Brain microvascular endothelial cell (primary cell): Measurements from ENCODE around the gene TIAL1.
"Not testable (repeated sequence)": the region's sequence is repeated elsewhere in the genome, so short reads cannot be mapped to it uniquely, and the experiment has no call there.

Experiments
- DNase-seq: peaks from one replicate; pipeline ENCODE4 v3.0.0-alpha.2; 2020
- H3K27ac ChIP-seq: fragments of 250-450 bp; sonication (Bioruptor Pico); 2 replicates; pipeline ENCODE4 v1.5.1; 2020; ENCODE audit warnings: mild to moderate bottlenecking, moderate library complexity
- H3K27me3 ChIP-seq: fragments of 250-450 bp; sonication (Bioruptor Pico); replicated peaks from 2 replicates; pipeline ENCODE4 v1.5.1; 2020; ENCODE audit warnings: mild to moderate bottlenecking
- H3K36me3 ChIP-seq: fragments of 250-450 bp; sonication (Bioruptor Pico); replicated peaks from 2 replicates; pipeline ENCODE4 v1.5.1; 2020; ENCODE audit warnings: mild to moderate bottlenecking
- H3K4me3 ChIP-seq: 2 replicates; pipeline ENCODE4 v1.5.1; 2011; ENCODE audit warnings: low read depth, mild to moderate bottlenecking, control low read depth, low read length, moderate library complexity
- in situ Hi-C: cut with HindIII; loops from 2 replicates; pipeline ENCODE4 v1.10.0; 2017; ENCODE audit warnings: low sequenced_read_pairs, low pct_ligation_motif_present
- TF ChIP-seq, protein P1 (sequence below): IDR thresholded peaks from 2 replicates; pipeline ENCODE4 v1.5.1; 2011; ENCODE audit warnings: low read depth, mild to moderate bottlenecking, moderate library complexity, low read length, control low read depth, inconsistent platforms; ENCODE audit errors: missing control alignments

TIAL1 gene

GRCh38 chr10:119630300-119630699, 33.5 kb upstream of the TIAL1 start:
- in situ Hi-C loops, result no loop called here
- no peak overlapping the region for H3K27ac ChIP-seq

DNA sequence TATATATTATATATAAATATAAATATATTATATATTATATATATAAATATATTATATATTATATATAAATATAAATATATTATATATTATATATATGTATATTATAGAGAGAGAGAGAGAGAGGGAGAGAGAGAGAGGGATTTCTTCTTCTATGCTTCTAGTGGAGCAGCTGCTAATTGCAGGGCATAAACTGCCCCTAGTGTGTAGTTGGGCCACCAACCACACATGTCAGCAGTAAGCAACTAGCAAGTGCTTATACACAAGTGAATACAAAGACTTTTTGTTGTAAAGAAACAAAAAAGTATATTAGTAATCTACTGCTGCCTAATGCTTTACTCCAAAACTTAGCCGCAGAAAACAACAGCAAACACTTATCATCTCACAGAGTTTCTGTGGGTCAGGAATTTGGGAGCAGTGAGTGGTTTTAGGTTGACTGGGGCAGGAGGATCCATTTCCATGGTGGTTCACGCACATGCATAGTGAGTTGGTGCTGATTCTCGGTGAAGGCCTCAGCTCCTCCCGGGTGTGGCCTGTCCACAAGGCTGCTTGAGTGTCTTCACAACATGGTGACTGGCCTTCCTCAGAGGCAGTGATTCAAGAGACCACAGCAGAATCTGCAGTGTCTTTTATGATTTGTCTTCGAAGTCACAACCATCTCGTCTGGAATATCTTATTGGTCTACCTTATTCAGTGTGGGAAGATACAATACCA, 29.0 kb upstream of the TIAL1 start:
- in situ Hi-C loops, result no loop called here
- DNase-seq, result no peak
- TF ChIP-seq, protein P1, sequence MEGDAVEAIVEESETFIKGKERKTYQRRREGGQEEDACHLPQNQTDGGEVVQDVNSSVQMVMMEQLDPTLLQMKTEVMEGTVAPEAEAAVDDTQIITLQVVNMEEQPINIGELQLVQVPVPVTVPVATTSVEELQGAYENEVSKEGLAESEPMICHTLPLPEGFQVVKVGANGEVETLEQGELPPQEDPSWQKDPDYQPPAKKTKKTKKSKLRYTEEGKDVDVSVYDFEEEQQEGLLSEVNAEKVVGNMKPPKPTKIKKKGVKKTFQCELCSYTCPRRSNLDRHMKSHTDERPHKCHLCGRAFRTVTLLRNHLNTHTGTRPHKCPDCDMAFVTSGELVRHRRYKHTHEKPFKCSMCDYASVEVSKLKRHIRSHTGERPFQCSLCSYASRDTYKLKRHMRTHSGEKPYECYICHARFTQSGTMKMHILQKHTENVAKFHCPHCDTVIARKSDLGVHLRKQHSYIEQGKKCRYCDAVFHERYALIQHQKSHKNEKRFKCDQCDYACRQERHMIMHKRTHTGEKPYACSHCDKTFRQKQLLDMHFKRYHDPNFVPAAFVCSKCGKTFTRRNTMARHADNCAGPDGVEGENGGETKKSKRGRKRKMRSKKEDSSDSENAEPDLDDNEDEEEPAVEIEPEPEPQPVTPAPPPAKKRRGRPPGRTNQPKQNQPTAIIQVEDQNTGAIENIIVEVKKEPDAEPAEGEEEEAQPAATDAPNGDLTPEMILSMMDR, result peak; percentile 6
- H3K36me3 ChIP-seq, result no peaks in the 10 kb centered on the region
- H3K27ac ChIP-seq, result no peak overlapping the region
- H3K27me3 ChIP-seq, result no peaks in the 10 kb centered on the region
- H3K4me3 ChIP-seq, result no peak overlapping the region

More at GRCh38 chr10:119630300-119630699, 33.5 kb upstream of the TIAL1 start:
- TF ChIP-seq, protein P1, result no peak
- Histone ChIP-seq H3K4me3 (no peak overlapping the region), H3K36me3 (no peaks in the 10 kb centered on the region), H3K27me3 (no peaks in the 10 kb centered on the region)
- no peak for DNase-seq

- H3K27ac ChIP-seq, result no peak overlapping the region
- no peak for DNase-seq
- TF ChIP-seq, protein P1, result no peak
- no peaks in the 10 kb centered on the region for H3K36me3 ChIP-seq
- H3K4me3 ChIP-seq, result no peak overlapping the region
- in situ Hi-C loops, result no loop called here
- H3K27me3 ChIP-seq, result no peaks in the 10 kb centered on the region
These were observed 24.3 kb upstream of the TIAL1 start for GRCh38 chr10:119621078-119621384.

- DNase-seq, result peak; percentile 4
- in situ Hi-C loops, result no loop called here
- Histone ChIP-seq H3K27ac (no peak overlapping the region), H3K27me3 (no peaks in the 10 kb centered on the region), H3K4me3 (no peak overlapping the region), H3K36me3 (no peaks in the 10 kb centered on the region)
- TF ChIP-seq, protein P1, result no peak
These were observed 23.7 kb upstream of the TIAL1 start for GRCh38 chr10:119620241-119621077.

DNA sequence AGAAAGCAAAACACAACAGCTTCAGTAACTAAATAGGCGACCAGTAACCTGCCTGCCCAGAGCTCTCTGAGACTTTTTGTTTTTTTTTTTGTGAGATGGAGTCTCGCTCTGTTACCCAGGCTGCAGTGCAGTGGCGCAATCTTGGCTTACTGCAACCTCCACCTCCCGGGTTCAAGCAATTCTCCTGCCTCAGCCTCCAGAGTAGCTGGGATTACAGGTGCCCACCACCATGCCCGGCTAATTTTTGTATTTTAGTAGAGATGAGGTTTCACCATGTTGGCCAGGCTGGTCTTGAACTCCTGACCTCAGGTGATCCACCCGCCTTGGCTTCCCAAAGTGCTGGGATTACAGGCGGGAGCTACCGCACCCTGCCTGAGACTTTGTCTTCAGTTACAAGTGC, 23.0 kb upstream of the TIAL1 start:
- H3K36me3 ChIP-seq, in situ Hi-C loops, H3K4me3 ChIP-seq, H3K27ac ChIP-seq, DNase-seq, H3K27me3 ChIP-seq: not testable (repeated sequence)

- Histone ChIP-seq H3K27me3 (no peaks in the 10 kb centered on the region), H3K36me3 (no peaks in the 10 kb centered on the region), H3K4me3 (no peak overlapping the region), H3K27ac (no peak overlapping the region)
- DNase-seq, result no peak
- TF ChIP-seq, protein P1, result no peak
- in situ Hi-C loops, result no loop called here
These were observed 22.5 kb upstream of the TIAL1 start for GRCh38 chr10:119619215-119619614.
